Ectodermal cell (in vitro differentiated cells): ENCODE data around the gene C19orf47.

Experiments used
- H3K27ac ChIP-seq: 2 replicates; pipeline ENCODE4 v1.7.0; 2013; ENCODE audit warnings: mild to moderate bottlenecking, low read depth, low read length; ENCODE audit not compliant: insufficient read depth, poor library complexity, severe bottlenecking
- H3K27me3 ChIP-seq: 2 replicates; pipeline ENCODE4 v1.7.0; 2013; ENCODE audit warnings: mild to moderate bottlenecking, low read length; ENCODE audit not compliant: insufficient read depth, control insufficient read depth, poor library complexity, severe bottlenecking
- H3K36me3 ChIP-seq: one replicate; pipeline ENCODE4 v1.7.0; 2013; ENCODE audit warnings: low read length; ENCODE audit not compliant: control insufficient read depth, insufficient read depth
- H3K4me1 ChIP-seq: one replicate; pipeline ENCODE4 v1.7.0; 2013; ENCODE audit warnings: low read length; ENCODE audit not compliant: control insufficient read depth, insufficient read depth
- H3K4me3 ChIP-seq: 2 replicates; pipeline ENCODE4 v1.7.0; 2013; ENCODE audit warnings: low read depth, low read length, control low read depth; ENCODE audit not compliant: insufficient read depth
- H3K9me3 ChIP-seq: 2 replicates; pipeline ENCODE4 v1.7.0; 2013; ENCODE audit warnings: mild to moderate bottlenecking, low read length, moderate library complexity; ENCODE audit not compliant: control insufficient read depth
- WGBS, 2 experiments: methylation state at CpG; one replicate each; pipeline ENCODE4 v1.1.7; 2013; ENCODE audit warnings: missing lambda C conversion rate in 2 of 2; 5-methylcytosine and 5-hydroxymethylcytosine counted together

C19orf47 gene

GRCh38 chr19:40302224-40303011, 45.8 kb downstream of the C19orf47 start:
- Histone ChIP-seq H3K27ac (no peak overlapping the region), H3K4me1 (no peaks in the 10 kb centered on the region), H3K9me3 (no peaks in the 10 kb centered on the region), H3K27me3 (no peaks in the 10 kb centered on the region), H3K4me3 (no peak overlapping the region), H3K36me3 (no peaks in the 10 kb centered on the region)
- WGBS, 2 experiments = 88 to 89% methylated on average over 6 of the region's 6 CpGs

- Histone ChIP-seq H3K27me3 (no peaks in the 10 kb centered on the region), H3K27ac (no peak overlapping the region), H3K4me1 (no peaks in the 10 kb centered on the region), H3K9me3 (no peaks in the 10 kb centered on the region), H3K4me3 (no peak overlapping the region), H3K36me3 (no peaks in the 10 kb centered on the region)
- 92 to 93% methylated on average over 4 of the region's 4 CpGs for WGBS, 2 experiments
These were observed 47.5 kb downstream of the C19orf47 start for GRCh38 chr19:40300668-40301067.

- no peaks in the 10 kb centered on the region for H3K4me1 ChIP-seq
- H3K27me3 ChIP-seq = no peaks in the 10 kb centered on the region
- H3K36me3 ChIP-seq = no peaks in the 10 kb centered on the region
- no peak overlapping the region for H3K4me3 ChIP-seq
- H3K9me3 ChIP-seq = no peaks in the 10 kb centered on the region
- no peak overlapping the region for H3K27ac ChIP-seq
- 74 to 100% methylated on average over 2 to 3 of the region's 3 CpGs for WGBS, 2 experiments
These were observed 50.2 kb downstream of the C19orf47 start for GRCh38 chr19:40298026-40298425.

GRCh38 chr19:40294560-40294959, 53.6 kb downstream of the C19orf47 start:
- no peaks in the 10 kb centered on the region for H3K9me3 ChIP-seq
- no peak overlapping the region for H3K27ac ChIP-seq
- H3K4me1 ChIP-seq = no peaks in the 10 kb centered on the region
- H3K27me3 ChIP-seq = no peaks in the 10 kb centered on the region
- H3K4me3 ChIP-seq = no peak overlapping the region
- 93% methylated on average over 6 of the region's 6 CpGs for WGBS, 2 experiments
- H3K36me3 ChIP-seq = no peaks in the 10 kb centered on the region

GRCh38 chr19:40286971-40287421, 61.2 kb downstream of the C19orf47 start:
- Histone ChIP-seq H3K27me3 (no peaks in the 10 kb centered on the region), H3K4me1 (peaks cover 8% of the 10 kb centered on the region), H3K27ac (no peak overlapping the region), H3K36me3 (no peaks in the 10 kb centered on the region), H3K9me3 (no peaks in the 10 kb centered on the region), H3K4me3 (no peak overlapping the region)
- 92 to 95% methylated on average over 8 of the region's 8 CpGs for WGBS, 2 experiments

GRCh38 chr19:40286235-40286970, 61.8 kb downstream of the C19orf47 start:
- Histone ChIP-seq H3K4me3 (no peak overlapping the region), H3K4me1 (peaks cover 8% of the 10 kb centered on the region), H3K27me3 (no peaks in the 10 kb centered on the region), H3K9me3 (no peaks in the 10 kb centered on the region), H3K27ac (peak overlapping the region; percentile 4), H3K36me3 (no peaks in the 10 kb centered on the region)
- 92 to 94% methylated on average over 16 of the region's 16 CpGs for WGBS, 2 experiments

- WGBS, 2 experiments = 20 to 22% methylated on average over 39 to 42 of the region's 42 CpGs
- Histone ChIP-seq H3K27me3 (no peaks in the 10 kb centered on the region), H3K4me1 (peaks cover 8% of the 10 kb centered on the region), H3K9me3 (no peaks in the 10 kb centered on the region), H3K4me3 (peak overlapping the region; percentile 78), H3K27ac (peak overlapping the region; percentile 96), H3K36me3 (no peaks in the 10 kb centered on the region)
These were observed 62.6 kb downstream of the C19orf47 start for GRCh38 chr19:40285353-40286234.

- H3K9me3 ChIP-seq = no peaks in the 10 kb centered on the region
- WGBS, 2 experiments = 0% methylated on average over 67 to 84 of the region's 84 CpGs
These were observed 63.5 kb downstream of the C19orf47 start, which contains the start of gene AKT2 for GRCh38 chr19:40284501-40285352. AKT2 (minus strand) TSS chr19:40285345; CDS start chr19:40265267, 20,078 bp downstream.

GRCh38 chr19:40284251-40284500, 64.0 kb downstream of the C19orf47 start:
- Histone ChIP-seq H3K9me3 (no peaks in the 10 kb centered on the region), H3K36me3 (no peaks in the 10 kb centered on the region), H3K4me1 (peaks cover 9% of the 10 kb centered on the region), H3K27me3 (no peaks in the 10 kb centered on the region), H3K4me3 (peak overlapping the region; percentile 78), H3K27ac (peak overlapping the region; percentile 96)
- 34 to 38% methylated on average over 4 of the region's 4 CpGs for WGBS, 2 experiments

More at GRCh38 chr19:40284501-40285352, 63.5 kb downstream of the C19orf47 start, which contains the start of gene AKT2:
- peaks cover 8% of the 10 kb centered on the region for H3K4me1 ChIP-seq
- H3K27ac ChIP-seq = peak within 1 kb of the TSS; percentile 96
- H3K27me3 ChIP-seq = no peaks in the 10 kb centered on the region
- H3K36me3 ChIP-seq = no peaks in the 10 kb centered on the region
- peak within 1 kb of the TSS; percentile 78 for H3K4me3 ChIP-seq
